Activated CD4-positive, alpha-beta T cell treated with anti-CD3 and anti-CD28 coated beads, Interleukin-2, amount 50 U/mL, for 48 hours (primary cell): Measurements from ENCODE around the gene DHX8.
"Not testable (repeated sequence)": the region's sequence is repeated elsewhere in the genome, so short reads cannot be mapped to it uniquely, and the experiment has no call there.

Source experiments
- DNase-seq, 2 experiments: peaks; one replicate each; pipeline ENCODE4 v3.0.0-alpha.2; 2020

DHX8 gene

GRCh38 chr17:43483674-43484551 lies at the start of gene DHX8:
Gene DHX8, plus strand, starts transcription at chr17:43483975. Its CDS starts 63 bp downstream, at chr17:43484038.
- peak; percentile 98 for DNase-seq

GRCh38 chr17:43434902-43435319 lies 48.9 kb upstream of the DHX8 start:
- DNase-seq, result no peak

DNA sequence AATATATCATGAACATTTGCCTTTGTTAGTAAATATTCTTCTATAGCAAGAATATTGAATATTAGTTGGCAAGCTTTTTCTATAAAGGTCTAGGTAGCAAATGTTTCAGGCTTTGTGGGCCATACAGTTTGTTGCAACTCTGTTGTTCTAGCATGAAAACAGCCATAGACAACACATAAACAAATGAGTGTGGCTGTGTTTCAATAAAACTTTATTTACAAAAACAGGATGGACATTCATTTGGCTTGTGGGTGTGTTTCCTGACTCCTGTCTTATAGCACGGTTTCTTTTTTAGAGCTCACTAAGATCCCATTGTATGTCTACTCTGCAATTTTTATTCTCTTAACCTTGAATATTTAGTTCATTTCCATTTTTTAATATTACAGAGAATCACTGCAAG lies 46.0 kb upstream of the DHX8 start:
- DNase-seq, result no peak

DNA sequence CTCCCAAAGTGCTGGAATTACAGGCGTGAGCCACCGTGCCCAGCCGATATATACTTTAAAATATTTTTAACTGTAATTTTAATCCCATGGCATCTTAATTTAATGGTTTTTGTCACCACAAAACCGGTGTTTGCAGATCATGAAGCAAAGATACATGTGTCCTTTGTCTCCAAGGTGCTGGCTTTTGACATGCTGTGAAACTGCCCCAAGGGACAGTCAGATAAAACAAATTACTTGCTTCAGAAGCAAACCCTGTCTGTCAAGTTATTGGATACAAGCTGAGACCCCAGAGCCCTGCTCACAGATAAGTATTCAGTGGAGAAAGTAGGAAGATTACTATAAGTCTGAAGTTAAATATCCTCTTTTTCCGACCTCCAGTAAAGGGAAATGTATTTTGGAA lies 45.1 kb upstream of the DHX8 start:
- no peak for DNase-seq

GRCh38 chr17:43439041-43439440 lies 44.7 kb upstream of the DHX8 start:
- no peak for DNase-seq

- no peak for DNase-seq
Measured at GRCh38 chr17:43442711-43443110, 41.1 kb upstream of the DHX8 start.

DNA sequence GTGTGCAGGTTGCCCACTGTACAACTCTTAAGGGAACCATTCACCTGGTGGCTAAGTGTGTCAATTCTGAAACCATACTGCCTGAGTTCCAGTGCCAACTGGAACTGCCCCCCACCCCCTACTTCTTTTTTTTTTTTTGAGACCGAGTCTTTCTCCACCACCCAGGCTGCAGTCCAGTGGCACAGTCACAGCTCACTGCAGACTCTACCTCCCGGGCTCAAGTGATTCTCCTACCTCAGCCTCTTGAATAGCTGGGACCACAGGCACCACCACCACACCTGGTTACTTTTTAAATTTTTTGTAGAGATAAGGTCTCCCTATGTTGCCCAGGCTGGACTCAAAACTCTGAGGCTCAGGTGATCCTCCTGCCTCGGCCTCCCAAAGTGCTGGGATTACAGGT lies 40.4 kb upstream of the DHX8 start:
- DNase-seq, result no peak

DNA sequence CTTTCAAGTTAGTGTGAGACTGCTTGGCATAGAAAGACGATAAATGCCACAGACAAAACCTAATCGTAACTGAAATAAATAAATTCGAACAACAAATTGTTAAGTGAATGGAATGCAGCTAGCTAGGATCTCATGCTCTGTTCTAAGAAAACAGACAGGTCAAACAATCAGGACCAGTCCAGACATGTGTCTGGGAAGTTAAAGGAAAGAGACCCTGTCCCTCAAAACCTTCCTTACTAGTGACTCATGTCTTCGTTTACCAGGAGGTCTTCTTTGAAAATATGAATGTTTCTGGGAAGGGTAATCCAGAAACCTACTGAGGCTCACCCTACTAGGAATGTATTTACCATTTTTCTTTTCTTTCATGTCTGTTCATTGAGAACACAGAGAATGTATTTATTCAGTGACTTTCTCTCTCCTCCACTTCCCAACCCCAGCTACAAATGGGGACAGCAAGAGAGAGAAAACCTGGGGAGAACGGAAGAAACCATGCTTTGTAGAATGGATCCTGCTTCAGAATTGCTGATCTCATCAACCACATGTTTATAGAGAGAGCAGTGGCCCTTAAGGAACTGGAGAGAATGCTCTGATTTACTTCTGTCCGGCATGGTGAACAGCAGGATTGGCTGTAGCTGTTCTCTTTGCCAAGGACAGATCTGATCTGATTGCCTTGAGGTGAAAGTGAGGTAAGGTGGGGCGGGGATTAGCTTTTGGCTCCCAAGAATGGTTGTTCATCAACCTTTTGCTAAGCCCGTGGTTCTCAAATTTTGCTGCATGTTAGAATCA lies 39.4 kb upstream of the DHX8 start:
- DNase-seq, result no peak

DNA sequence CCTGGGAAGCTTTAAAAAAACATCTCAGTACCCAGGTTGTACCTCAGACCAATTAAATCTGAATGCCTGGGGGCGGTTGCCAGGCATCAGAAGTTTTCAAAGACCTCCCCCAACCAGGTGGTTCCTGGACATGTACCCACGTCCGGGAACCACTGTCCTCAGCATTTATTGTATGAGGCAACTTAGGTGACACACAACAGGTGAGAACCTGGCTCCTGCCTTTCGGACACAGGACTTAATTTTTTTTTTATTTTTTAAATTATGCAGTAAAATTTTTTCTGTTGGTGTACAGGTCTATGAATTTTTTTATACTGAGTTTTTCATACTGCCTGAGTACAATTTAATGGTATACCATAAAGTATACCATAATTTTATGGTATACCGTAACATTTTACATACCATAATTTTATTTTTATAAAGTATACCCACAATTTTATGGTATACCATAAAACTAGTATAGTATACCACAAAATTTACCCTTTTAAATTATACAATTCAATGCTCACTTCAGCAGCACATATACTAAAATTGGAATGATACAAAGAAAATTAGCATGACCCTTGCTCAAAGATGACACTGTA lies 38.7 kb upstream of the DHX8 start:
- no peak for DNase-seq

GRCh38 chr17:43446773-43447172 lies 37.0 kb upstream of the DHX8 start:
- no peak for DNase-seq

- no peak for DNase-seq
Measured at GRCh38 chr17:43448720-43449469, 34.9 kb upstream of the DHX8 start.

GRCh38 chr17:43449470-43450248 lies 34.1 kb upstream of the DHX8 start:
- DNase-seq, result no peak

DNA sequence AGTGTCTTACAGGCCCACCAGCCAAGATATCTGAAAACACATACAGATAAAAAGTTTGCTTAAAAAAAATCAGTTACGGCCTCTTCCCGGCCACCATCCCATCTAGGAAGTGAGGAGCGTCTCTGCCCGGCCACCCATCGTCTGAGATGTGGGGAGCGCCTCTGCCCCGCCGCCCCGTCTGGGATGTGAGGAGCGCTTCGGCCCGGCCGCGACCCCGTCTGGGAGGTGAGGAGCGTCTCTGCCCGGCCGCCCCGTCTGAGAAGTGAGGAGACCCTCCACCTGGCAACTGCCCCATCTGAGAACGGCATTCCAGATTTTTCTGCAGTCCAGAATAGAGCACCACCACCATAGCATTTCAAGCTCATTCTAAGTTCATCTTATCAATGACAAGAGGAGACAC lies 33.0 kb upstream of the DHX8 start:
- not testable (repeated sequence) for DNase-seq

DNA sequence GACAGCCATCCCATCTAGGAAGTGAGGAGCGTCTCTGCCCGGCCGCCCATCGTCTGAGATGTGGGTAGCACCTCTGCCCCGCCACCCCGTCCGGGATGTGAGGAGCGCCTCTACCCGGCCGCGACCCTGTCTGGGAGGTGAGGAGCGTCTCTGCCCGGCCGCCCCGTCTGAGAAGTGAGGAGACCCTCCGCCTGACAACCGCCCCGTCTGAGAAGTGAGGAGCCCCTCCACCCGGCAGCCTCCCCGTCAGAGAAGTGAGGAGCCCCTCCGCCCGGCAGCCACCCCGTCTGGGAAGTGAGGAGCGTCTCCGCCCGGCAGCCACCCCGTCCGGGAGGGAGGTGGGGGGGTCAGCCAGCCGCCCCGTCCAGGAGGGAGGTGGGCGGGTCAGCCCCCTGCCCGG lies 32.0 kb upstream of the DHX8 start:
- DNase-seq, result not testable (repeated sequence)

- DNase-seq, result no peak
Measured at GRCh38 chr17:43453331-43453812, 30.4 kb upstream of the DHX8 start.

GRCh38 chr17:43454868-43455267 lies 28.9 kb upstream of the DHX8 start:
- DNase-seq, result no peak

GRCh38 chr17:43456029-43456428 lies 27.7 kb upstream of the DHX8 start:
- DNase-seq, result no peak

DNA sequence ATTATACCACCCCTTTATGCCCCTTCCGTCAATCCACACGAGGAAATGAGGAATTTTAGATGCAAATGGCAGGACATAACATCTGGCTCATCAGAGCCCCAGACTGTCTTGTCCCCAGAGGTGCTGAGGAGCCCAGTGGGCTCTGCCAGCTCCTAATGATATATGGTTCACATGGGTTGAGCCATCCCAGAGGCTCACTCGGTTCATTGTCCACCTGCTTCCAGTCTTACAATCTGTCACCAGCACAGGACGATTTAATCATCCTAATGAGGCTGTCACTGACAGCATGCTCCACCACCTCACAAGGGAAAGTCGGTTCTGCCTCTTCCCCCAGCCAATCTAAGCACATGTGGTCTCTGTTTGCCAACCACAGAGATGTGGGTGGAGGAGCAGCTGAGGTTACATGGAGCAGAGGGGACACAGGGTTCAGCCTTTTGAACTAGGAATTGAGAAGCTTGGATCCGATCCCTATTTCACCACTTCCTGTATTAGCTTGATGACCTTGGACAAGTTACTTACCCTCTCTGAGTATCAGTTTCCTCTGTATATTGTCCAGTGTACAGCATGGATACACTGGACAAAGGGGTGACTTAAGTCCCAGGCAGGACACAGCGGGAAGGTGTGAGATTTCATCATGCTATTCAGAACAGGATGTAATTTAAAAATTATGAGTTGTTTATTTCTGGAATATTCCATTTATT lies 27.0 kb upstream of the DHX8 start:
- DNase-seq, result no peak

GRCh38 chr17:43457362-43457692 lies 26.4 kb upstream of the DHX8 start:
- DNase-seq, result no peak

GRCh38 chr17:43459878-43460277 lies 23.9 kb upstream of the DHX8 start:
- not testable (repeated sequence) for DNase-seq

DNA sequence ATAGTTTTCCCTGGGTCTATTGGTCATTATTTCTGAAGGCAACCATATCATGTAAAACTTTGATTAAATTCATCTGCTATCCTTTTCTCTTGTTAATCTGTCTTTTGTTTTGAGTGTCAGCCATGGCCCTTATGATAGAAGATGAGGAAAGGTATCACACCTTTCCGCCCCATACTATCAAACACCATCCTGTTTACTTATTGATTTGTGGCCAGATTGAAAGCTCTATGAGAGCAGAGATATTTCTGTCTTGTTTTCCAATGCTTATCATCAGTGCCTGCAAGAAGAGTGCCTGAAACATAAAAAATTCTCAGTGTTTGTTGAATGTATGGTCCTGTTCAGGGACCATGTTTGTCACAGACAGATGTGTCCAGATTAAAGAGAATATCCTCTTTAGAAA lies 22.6 kb upstream of the DHX8 start:
- DNase-seq, result no peak
